Neural progenitor cell (in vitro differentiated cells): ENCODE measurements around the gene DDX39B. TPM values are rescaled to one million over a fixed set of nuclear protein-coding genes. Genes with fewer than 3 reads are reported as not detected.

Source experiments
- DNase-seq: peaks from one replicate; pipeline ENCODE4 v3.0.0-alpha.2; 2016; ENCODE audit warnings: low spot score
- H2AFZ ChIP-seq: fragments of 200-600 bp; sonication (generic); replicated peaks from 2 replicates; pipeline ENCODE4 v1.6.1; 2016; ENCODE audit warnings: antibody characterized with exemption
- H3F3A ChIP-seq: fragments of 200-600 bp; sonication (generic); 2 replicates; pipeline ENCODE4 v1.6.1; 2016; ENCODE audit warnings: antibody characterized with exemption, low read depth
- H3K27ac ChIP-seq: fragments of 200-600 bp; sonication (generic); 2 replicates; pipeline ENCODE4 v1.5.1; 2016; ENCODE audit warnings: mild to moderate bottlenecking
- H3K27me3 ChIP-seq: fragments of 200-600 bp; sonication (generic); 2 replicates; pipeline ENCODE4 v1.6.1; 2016; ENCODE audit warnings: mild to moderate bottlenecking, moderate library complexity
- H3K36me3 ChIP-seq: fragments of 200-600 bp; sonication (generic); 2 replicates; pipeline ENCODE4 v1.5.1; 2016
- H3K4me1 ChIP-seq: fragments of 200-600 bp; sonication (generic); 2 replicates; pipeline ENCODE4 v1.6.1; 2016; ENCODE audit warnings: mixed run types
- H3K4me2 ChIP-seq: fragments of 200-600 bp; sonication (generic); 2 replicates; pipeline ENCODE4 v1.6.1; 2016
- H3K4me3 ChIP-seq: fragments of 200-600 bp; sonication (generic); 2 replicates; pipeline ENCODE4 v1.5.1; 2016
- H3K79me2 ChIP-seq: fragments of 200-600 bp; sonication (generic); 2 replicates; pipeline ENCODE4 v1.6.1; 2016; ENCODE audit warnings: low read depth
- H3K9ac ChIP-seq: fragments of 200-600 bp; sonication (generic); 2 replicates; pipeline ENCODE4 v1.6.1; 2016
- H3K9me3 ChIP-seq: fragments of 200-600 bp; sonication (generic); 2 replicates; pipeline ENCODE4 v1.5.1; 2016; ENCODE audit warnings: low read depth
- H4K20me1 ChIP-seq: fragments of 200-600 bp; sonication (generic); 2 replicates; pipeline ENCODE4 v1.6.1; 2016; ENCODE audit warnings: low read depth
- H3K27ac Mint-ChIP-seq: 3 replicates; pipeline ENCODE4 v1.8.0; 2021; ENCODE audit warnings: mixed read lengths
- H3K27me3 Mint-ChIP-seq: 2 replicates; pipeline ENCODE4 v1.8.0; 2022; ENCODE audit warnings: low read depth, mild to moderate bottlenecking, inconsistent platforms, moderate library complexity, mixed read lengths; ENCODE audit not compliant: insufficient read depth
- H3K36me3 Mint-ChIP-seq: 3 replicates; pipeline ENCODE4 v1.8.0; 2021; ENCODE audit warnings: mixed read lengths
- H3K4me1 Mint-ChIP-seq: 3 replicates; pipeline ENCODE4 v1.8.0; 2021; ENCODE audit warnings: mixed read lengths
- H3K4me3 Mint-ChIP-seq: 3 replicates; pipeline ENCODE4 v1.8.0; 2021; ENCODE audit warnings: mild to moderate bottlenecking, moderate library complexity, mixed read lengths
- H3K9me3 Mint-ChIP-seq: 3 replicates; pipeline ENCODE4 v1.8.0; 2020; ENCODE audit warnings: mixed read lengths
- CTCF ChIP-seq: fragments of 200-600 bp; sonication (generic); IDR thresholded peaks from 2 replicates; pipeline ENCODE4 v1.5.1; 2017; ENCODE audit warnings: antibody characterized with exemption, mild to moderate bottlenecking
- EZH2 ChIP-seq: fragments of 200-600 bp; sonication (generic); IDR thresholded peaks from 2 replicates; pipeline ENCODE4 v1.6.1; 2017; ENCODE audit warnings: antibody characterized with exemption, mild to moderate bottlenecking, moderate library complexity
- EZH2phosphoT487 ChIP-seq: fragments of 200-600 bp; sonication (generic); IDR thresholded peaks from 2 replicates; pipeline ENCODE4 v1.6.1; 2017; ENCODE audit warnings: antibody characterized with exemption
- total RNA-seq: library from RNA; depleted of rRNA; stranded (reverse); fragments of >200 nt; gene quantifications from 2 replicates; pipeline ENCODE4 v1.2.3, GENCODE V29; 2015; ENCODE audit warnings: low replicate concordance

DDX39B gene
- total RNA-seq, 1 donor from 2014 or later, result 493 TPM

- peak overlapping the region; percentile 74 for H3K27ac ChIP-seq
- Mint-ChIP-seq H3K27ac (no peak overlapping the region), H3K9me3 (no peaks in the 10 kb centered on the region), H3K27me3 (peaks cover 6% of the 10 kb centered on the region), H3K4me1 (peaks cover 6% of the 10 kb centered on the region), H3K36me3 (peaks cover 36% of the 10 kb centered on the region), H3K4me3 (no peak overlapping the region)
- no peak for DNase-seq
- no peaks in the 10 kb centered on the region for H3K27me3 ChIP-seq
- H3K4me2 ChIP-seq, result no peak overlapping the region
- no peaks in the 10 kb centered on the region for H3K4me1 ChIP-seq
- H3K79me2 ChIP-seq, result peaks cover 23% of the 10 kb centered on the region
- H3K4me3 ChIP-seq, result no peak overlapping the region
- H3K36me3 ChIP-seq, result peaks cover 10% of the 10 kb centered on the region
- TF ChIP-seq EZH2phosphoT487 (no peak), EZH2 (no peak)
- no peak overlapping the region for H2AFZ ChIP-seq
- H4K20me1 ChIP-seq, result peaks cover 63% of the 10 kb centered on the region
- peaks cover 63% of the 10 kb centered on the region for H3F3A ChIP-seq
- no peaks in the 10 kb centered on the region for H3K9me3 ChIP-seq
- no peak overlapping the region for H3K9ac ChIP-seq
Measured at GRCh38 chr6:31529329-31530150, 12.3 kb downstream of the DDX39B start.

- no peak within 1 kb of the TSS for H3K4me2 ChIP-seq
- no peak within 1 kb of the TSS for H3K4me3 ChIP-seq
- Mint-ChIP-seq H3K9me3 (no peaks in the 10 kb centered on the region), H3K4me1 (peaks cover 6% of the 10 kb centered on the region), H3K27me3 (peaks cover 6% of the 10 kb centered on the region), H3K27ac (peak within 1 kb of the TSS; percentile 53), H3K36me3 (peaks cover 33% of the 10 kb centered on the region), H3K4me3 (peak within 1 kb of the TSS; percentile 39)
- no peaks in the 10 kb centered on the region for H3K4me1 ChIP-seq
- H3K36me3 ChIP-seq, result peaks cover 10% of the 10 kb centered on the region
- H3K27me3 ChIP-seq, result no peaks in the 10 kb centered on the region
- no peak within 1 kb of the TSS for H2AFZ ChIP-seq
- no peak for DNase-seq
- peaks cover 16% of the 10 kb centered on the region for H3K79me2 ChIP-seq
- H3K27ac ChIP-seq, result peak within 1 kb of the TSS; percentile 74
- no peak within 1 kb of the TSS for H3K9ac ChIP-seq
- H4K20me1 ChIP-seq, result peaks cover 56% of the 10 kb centered on the region
- H3F3A ChIP-seq, result peaks cover 56% of the 10 kb centered on the region
- H3K9me3 ChIP-seq, result no peaks in the 10 kb centered on the region
- TF ChIP-seq EZH2phosphoT487, result no peak
- TF ChIP-seq EZH2, result no peak
- TF ChIP-seq CTCF, result no peak
Measured at GRCh38 chr6:31528821-31529328, 12.9 kb downstream of the DDX39B start, which contains the start of gene MCCD1. Gene MCCD1 (plus strand): TSS chr6:31528962. CDS start chr6:31529015, 53 bp downstream.

GRCh38 chr6:31528307-31528777 is 13.5 kb downstream of the DDX39B start:
- Histone ChIP-seq H2AFZ (no peak overlapping the region), H3K27ac (peak overlapping the region; percentile 53), H3K79me2 (peaks cover 11% of the 10 kb centered on the region), H3K36me3 (peaks cover 8% of the 10 kb centered on the region), H3K4me2 (no peak overlapping the region), H4K20me1 (peaks cover 51% of the 10 kb centered on the region), H3K9ac (no peak overlapping the region), H3F3A (peaks cover 51% of the 10 kb centered on the region), H3K9me3 (no peaks in the 10 kb centered on the region), H3K27me3 (no peaks in the 10 kb centered on the region), H3K4me1 (no peaks in the 10 kb centered on the region), H3K4me3 (no peak overlapping the region)
- peak overlapping the region; percentile 39 for H3K4me3 Mint-ChIP-seq
- no peak for DNase-seq
- peaks cover 28% of the 10 kb centered on the region for H3K36me3 Mint-ChIP-seq
- peaks cover 5% of the 10 kb centered on the region for H3K27me3 Mint-ChIP-seq
- TF ChIP-seq EZH2phosphoT487, result no peak
- no peak for TF ChIP-seq CTCF
- TF ChIP-seq EZH2, result no peak
- H3K9me3 Mint-ChIP-seq, result no peaks in the 10 kb centered on the region
- peak overlapping the region; percentile 53 for H3K27ac Mint-ChIP-seq
- H3K4me1 Mint-ChIP-seq, result peaks cover 6% of the 10 kb centered on the region
